Measurements from ENCODE around the gene RHOU.
A peak's percentile ranks its signal among the peaks of the same experiment; 100 is the strongest.
"Not testable (repeated sequence)": the region's sequence is repeated elsewhere in the genome, so short reads cannot be mapped to it uniquely, and the experiment has no call there.

The RHOU gene

DNA sequence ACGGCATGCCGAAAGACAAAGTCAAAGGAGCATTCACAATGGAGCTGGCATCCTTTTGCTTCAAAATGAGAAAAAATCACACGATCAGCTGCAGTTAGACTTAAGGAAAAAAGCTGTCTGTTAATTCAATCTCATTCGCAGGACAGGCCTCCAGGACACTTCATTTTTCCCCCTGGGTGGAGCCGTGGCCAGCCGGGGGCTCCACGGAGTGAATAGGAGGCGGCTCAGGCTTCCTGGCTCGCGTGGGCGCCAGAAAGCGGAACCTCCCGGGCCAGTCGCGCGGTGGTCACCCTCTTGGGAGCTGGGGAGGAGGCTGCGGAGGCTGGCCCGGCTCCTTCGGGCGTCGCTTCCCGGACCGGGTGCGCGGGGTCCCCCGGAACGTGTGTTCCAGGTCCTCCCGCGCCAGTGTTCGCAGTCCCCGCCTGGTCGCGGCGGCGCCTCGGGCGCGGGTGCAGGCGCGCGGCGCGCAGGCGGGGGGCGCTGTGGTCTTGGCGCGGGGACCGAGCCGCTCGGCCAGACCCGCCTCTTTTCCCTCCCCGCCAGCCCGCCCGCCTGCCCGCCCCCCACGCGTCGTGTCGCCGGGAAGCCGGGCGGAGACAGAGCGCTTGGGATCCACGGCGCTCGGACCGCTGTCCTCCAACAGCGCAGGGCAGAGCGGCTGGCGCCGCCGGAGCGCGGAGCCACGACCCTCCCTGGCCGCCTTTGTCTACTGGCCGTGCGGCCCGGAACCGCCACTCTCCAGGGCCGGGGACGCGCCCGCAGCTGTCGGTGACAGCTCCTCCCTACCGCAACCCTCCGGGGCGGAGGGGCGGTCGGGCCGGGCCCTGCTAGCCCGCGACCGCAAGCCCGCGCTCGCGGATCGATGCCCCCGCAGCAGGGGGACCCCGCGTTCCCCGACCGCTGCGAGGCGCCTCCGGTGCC is at the start of gene RHOU:
Gene RHOU (plus strand): TSS at position 599 of the 921 bp plus-strand sequence. CDS start 264 bp downstream, at position 863.
- DNase-seq (ENCODE audit: low read depth), result peak; percentile 17

DNA sequence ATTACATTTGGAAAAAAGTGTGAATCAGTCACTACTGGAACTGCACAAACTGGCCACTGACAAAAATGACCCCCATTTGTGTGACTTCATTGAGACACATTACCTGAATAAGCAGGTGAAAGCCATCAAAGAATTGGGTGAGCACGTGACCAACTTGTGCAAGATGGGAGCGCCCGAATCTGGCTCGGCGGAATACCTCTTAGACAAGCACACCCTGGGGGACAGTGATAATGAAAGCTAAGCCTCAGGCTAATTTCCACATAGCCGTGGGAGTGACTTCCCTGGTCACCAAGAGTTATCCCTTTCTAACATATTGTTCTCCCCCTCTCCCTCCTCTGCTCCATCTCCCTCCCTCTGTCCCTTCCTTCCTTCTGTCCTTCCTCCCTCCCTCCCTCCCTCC is 47.7 kb upstream of the RHOU start:
- DNase-seq (ENCODE audit: low read depth), result no peak

DNA sequence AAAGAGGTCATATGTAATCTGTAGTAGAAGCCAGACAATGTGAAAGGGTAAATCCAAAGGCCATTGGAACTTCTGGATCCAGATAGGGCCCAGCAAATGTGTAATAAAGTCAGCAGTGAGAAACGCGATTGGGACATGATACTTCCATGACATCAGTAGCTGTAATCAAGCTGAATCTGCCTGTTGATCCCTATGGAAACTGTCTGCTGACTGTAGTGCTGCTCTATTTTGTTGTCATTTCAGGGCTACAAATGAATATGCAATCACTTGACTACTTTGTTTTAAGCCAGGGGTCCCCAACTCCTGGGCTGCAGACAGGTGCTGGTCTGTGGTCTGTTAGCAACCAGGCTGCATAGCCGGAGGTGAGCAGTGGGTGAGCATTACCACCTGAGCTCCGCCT is 46.0 kb upstream of the RHOU start:
- no peak for DNase-seq (ENCODE audit: low read depth)

DNA sequence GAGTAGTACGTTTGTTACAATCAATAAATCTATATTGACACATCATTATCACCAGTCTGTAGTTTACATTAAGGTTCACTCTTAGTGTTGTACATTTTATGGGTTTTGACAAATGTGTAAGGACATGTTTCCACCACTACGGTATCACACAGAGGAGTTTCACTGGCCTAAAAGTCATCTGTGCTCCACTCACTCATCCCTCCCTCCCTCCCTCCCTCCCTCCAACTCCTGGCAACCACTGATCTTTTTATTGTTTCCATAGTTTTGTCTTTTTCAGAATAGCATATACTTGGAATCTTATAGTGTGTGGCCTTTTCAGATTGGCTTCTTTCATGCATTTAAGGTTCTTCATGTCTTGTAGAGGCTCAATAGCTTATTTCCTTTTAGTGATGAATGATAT is 44.1 kb upstream of the RHOU start:
- no peak for DNase-seq (ENCODE audit: low read depth)

DNA sequence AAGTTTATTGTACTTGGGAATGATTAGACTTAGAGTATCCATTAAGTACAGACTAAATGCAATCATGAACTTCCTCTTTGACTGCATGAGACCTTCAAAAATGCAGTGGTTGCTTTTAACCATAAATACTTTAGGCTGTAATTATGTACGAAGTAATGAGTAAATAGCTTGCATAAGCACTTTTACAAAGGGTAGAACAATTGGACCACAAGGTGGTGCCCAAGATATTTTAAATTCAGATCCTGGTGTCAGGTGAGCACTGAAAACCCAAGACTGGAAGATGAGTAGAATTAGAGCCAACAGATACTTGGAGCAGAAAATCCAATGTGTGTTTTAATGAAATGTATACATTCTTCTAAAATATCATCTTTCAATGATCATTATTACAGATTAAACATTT is 43.4 kb upstream of the RHOU start:
- peak; percentile 8 for DNase-seq (ENCODE audit: low read depth)

DNA sequence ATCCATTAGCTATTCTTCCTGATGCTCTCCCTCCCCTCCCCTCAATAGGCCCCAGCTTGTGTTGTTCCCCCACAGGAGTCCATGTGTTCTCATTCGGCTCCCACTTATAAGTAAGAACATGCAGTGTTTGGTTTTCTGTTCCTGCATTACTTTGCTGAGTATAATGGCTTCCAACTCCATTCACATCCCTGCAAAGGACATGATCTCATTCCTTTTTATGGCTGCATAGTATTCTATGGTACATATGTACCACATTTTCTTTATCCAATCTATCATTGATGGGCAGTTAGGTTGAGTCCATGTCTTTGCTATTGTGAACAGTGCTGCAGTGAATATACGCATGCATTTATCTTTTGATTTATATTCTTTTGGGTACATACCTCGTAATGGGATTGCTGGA is 40.8 kb upstream of the RHOU start:
- DNase-seq (ENCODE audit: low read depth), result not testable (repeated sequence)

DNA sequence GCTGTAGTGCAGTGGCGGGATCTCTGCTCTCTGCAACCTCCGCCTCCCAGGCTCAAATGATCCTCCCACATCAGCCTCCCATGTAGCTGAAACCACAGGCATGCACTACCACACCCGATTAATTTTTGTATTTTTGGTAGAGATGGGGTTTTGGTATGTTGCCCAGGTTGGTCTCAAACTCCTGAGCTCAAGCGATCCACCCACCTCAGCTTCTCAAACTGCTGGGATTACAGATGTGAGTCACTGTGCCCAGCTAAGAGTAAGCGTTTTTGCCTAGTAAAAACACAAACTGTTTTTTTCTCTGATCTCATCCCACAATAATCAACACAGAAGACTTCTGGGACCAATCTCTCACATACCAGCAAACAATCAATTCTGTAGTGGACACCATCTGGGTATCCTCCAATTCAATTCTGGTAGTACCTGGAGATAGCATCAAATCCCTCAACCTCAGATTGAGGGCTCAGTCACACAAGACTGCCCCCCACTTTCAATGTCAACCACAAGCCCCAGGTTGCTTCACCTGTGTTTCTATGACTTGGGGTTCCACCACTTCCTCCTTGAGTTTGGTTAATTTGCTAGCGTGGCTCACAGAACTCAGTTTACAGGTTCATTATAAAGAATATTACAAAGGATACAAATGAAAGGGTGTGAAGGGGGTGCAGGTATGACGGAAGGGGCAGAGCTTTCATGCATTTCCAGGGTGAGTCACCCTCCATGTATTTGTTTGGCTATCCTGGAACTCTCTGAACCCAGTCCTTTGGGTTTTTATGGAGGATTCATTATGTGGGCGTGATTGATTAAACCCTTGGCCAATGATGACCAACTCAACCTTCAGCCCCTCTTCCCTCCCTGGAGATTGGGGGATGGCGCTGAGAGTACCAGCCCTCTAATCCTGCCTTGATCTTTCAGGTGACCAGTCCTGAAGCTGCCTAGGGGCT is 40.0 kb upstream of the RHOU start:
- DNase-seq (ENCODE audit: low read depth), result no peak

DNA sequence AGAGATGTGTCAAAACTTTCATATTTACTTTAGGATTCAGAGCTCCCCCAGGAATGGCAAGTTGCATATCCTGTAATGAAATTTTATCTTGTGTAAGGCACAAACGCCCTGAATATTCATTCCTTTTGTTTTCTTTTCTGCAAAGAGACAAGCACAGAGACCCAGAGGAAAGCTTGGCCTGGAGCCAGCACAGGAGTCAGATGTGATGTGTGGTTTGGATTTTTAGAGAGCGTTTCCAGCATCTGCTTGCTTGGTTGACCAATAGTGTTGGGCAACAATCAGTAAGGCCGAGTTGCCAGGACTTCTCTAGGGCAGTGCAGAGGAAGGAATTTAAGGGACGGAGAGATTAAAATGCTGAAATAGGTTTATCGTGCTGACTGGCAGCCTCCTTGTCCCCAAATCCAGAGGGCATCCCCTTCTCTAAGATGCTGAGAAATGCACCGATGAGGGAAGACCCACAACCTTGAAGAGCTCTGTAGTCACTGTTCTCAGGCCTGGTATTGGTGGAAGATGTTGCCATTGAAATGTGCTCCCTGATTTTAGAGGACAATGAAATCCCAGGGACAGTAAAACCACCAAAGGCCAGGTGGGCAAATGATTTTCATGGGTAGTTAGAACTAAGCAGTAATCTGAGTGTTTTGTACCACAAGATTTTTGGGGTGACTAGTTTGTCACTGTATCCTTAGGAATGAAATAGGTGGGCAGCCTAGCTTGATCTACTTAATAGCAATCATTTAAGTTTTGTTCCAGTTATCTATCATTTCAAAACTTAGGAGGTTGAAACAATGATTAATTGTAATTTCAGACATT is 37.9 kb upstream of the RHOU start:
- peak; percentile 48 for DNase-seq (ENCODE audit: low read depth)

DNA sequence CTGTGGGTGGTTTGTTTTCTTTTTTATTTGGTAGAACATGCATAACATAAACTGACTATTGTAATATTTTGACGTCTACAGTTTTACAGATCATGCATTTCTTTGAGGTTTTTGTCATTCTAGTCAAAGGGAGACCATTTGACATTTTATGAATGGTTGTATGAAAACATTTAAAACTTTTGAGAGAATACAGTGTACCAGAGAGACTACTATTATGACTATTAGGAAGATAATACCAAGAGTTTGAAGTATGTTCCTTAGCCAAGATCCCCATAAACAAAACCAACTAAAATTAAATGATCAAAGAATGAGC is 37.3 kb upstream of the RHOU start:
- no peak for DNase-seq (ENCODE audit: low read depth)

DNA sequence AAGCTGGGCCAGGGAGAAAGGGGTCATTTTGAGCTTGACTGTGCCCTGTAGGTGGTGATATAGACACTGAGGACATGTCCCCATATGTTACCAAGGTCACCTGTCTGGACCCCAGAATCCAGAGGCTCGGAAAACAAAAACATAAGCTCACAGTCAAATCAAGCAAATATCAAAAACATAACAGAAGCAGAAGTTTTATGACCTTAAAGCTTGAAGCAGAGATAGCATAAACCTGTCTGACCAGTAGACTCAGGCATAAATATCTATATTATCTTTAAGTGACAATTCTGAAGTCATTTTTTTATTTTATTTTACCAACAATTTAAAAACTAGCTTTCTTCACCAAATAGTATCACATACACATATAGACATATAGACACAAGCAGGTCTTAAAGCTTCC is 32.8 kb upstream of the RHOU start:
- no peak for DNase-seq (ENCODE audit: low read depth)

DNA sequence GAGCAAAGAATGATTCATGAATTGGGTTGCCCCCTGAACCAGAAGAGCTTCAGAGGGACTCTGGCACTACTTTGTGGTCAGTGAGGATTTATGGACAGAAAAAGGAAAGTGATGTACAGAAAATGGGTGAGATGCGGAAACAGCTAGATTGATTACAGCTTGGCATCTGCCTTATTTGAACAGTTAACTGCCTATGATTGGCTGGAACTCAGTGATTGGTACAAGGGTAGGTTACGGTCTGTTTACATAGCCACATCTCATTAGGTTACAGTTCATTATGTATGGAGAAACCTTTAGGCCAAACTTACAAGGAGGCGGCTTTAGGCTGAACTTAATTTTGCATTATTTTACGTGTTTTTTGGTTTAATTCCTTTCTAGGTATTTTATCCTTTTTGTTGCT is 29.0 kb upstream of the RHOU start:
- no peak for DNase-seq (ENCODE audit: low read depth)

DNA sequence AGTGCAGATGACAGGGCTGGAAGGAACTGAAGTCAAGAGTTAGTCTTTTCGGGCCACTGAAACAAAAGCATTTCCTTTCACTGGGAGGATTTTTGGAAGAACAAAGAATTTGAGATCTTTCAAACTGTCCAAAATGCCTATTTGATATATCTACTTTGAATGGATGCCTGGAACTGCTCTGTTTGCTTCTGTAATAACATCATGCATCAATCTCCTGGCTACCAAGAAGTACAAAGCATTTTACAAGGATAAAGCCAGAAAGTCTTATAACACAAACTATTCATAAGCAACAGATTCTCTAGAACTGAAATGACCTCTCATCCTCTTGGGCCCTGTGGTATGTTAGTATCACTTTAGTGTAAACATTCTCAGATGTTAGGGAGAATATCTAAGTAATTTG is 18.2 kb upstream of the RHOU start:
- no peak for DNase-seq (ENCODE audit: low read depth)

DNA sequence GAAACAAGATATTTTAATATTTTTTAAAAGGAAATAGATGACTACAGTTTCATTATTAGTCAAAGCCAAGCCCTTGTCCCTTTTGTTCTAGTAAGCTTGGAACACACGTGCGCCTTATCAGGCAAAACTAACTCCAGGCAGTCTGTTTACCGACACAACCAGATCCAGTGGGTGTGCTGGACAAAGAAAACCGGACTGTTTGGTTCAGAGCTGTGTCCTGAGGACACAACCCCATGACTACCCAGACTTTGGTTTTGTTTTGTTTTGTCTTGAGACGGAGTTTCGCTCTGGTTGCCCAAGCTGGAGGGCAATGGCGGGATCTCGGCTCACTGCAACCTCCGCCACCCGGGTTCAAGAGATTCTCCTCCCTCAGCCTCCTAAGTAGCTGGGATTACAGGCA is 13.9 kb upstream of the RHOU start:
- DNase-seq (ENCODE audit: low read depth), result no peak

DNA sequence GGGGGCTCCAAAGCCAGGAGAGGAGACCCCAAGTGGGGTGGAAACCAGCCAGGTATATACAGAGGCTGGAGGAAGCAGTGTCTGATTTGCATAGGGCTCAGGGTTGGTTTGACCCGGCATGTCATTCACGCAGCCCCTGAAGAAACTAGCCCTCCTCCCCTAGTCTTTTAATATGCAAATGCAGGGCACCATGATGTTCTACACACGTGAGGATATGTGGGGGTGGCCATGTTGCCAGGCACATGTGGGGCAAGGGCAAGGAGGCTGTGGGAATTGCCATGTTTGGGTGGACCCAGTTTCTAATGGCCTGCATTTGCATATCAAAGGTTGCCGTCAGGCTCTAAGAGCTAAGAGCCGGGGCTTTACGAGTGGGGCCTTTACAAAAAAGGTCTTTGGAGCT is 12.0 kb upstream of the RHOU start:
- no peak for DNase-seq (ENCODE audit: low read depth)

DNA sequence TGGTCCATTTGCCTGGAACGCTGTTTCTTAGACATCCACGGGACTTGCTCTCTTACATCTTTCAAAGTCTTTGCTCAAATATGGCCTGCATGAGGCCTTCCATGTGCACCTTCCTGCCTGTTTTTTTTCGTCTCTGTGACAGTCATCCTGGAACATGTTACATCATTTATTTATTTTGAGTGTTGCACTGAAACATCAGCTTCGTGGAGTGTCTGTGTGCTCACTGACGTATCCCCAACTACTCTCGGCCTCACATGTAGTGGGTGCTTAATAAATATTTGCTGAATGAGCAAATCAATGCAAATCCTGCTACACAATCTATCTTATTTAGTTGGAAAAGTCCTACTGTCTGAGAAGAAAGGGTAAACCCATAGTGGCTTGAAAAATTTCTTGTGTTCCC is 11.4 kb upstream of the RHOU start:
- no peak for DNase-seq (ENCODE audit: low read depth)

DNA sequence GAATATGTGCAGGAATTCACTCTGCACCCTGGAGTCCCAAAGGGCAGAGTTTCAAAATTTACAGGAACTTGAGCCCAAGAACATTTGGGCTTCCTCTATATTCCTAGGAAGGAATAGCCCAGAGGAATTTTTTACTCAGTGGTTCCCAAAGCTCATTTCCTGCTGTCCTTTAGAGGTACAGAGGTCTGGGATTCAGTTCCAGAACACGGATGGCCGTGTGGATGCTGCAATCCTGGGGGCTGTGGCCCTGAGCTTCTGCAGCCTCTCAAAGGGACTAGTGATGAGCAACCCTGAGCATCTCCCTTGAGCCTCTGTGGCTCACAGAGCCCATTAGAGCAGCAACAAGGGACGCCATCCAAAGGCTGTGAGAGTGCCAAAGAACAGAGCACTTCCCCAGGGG is 10.1 kb upstream of the RHOU start:
- no peak for DNase-seq (ENCODE audit: low read depth)

DNA sequence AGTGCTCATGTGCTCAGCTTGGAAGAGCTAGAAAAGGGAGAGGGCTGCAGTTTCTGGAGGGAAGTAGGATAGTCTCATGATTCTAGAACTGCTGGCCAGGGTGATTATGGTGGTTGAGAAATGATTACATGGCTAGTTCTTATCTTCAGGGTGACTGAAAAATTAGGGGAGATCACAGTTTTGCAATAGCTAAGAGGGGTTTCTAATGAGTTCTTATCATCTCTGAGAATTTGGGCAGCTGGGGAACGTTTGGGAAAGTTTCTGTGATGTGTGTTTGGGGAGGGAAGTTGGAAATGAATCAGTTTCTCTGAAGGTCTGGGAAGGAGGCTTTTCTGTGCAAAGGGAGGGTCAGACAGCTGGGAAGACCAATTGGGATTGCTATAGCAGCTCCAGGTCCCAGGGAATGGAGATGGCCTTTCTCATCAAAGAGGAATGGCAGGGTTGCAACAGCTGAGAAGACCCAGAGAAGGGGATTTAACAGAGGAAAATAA is 7.6 kb upstream of the RHOU start:
- no peak for DNase-seq (ENCODE audit: low read depth)

DNA sequence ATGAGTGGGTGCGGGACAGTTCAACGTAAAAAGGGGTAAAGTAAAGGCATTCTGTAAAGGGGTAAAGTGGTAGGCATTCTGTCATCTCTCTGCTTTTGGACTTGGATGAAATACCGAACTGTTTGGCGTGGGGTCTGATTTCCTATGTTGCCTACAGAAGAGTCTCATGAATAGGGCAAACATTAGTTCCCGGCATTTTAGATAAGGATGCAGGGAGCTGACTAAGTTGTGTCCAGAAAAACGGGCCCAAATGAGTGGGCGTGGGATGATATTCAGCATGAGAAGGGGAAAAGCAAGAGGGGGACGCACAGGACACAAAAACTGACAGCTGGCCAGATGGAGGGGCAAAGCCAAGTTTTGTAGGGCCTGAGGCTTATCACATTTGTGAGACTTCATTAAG is 2.9 kb upstream of the RHOU start:
- no peak for DNase-seq (ENCODE audit: low read depth)

DNA sequence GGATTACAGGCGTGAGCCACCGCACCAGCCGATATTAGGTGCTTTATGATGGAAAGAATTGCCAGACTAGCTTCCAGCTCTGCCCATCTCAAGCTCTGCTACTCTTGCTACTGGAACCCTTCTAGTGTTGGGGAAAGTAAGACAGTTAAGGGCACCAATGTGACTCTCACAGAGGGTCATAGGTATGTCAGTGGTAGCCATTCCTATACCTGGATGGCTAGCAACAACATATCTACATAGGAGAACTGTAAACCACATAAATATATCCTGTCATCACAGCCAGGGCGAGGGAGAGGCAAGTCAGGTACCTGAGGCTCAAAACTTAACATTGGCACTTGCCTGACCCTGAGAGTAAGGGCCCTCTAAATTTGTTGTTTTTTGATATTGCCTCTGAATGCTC is 1.7 kb upstream of the RHOU start:
- no peak for DNase-seq (ENCODE audit: low read depth)

DNA sequence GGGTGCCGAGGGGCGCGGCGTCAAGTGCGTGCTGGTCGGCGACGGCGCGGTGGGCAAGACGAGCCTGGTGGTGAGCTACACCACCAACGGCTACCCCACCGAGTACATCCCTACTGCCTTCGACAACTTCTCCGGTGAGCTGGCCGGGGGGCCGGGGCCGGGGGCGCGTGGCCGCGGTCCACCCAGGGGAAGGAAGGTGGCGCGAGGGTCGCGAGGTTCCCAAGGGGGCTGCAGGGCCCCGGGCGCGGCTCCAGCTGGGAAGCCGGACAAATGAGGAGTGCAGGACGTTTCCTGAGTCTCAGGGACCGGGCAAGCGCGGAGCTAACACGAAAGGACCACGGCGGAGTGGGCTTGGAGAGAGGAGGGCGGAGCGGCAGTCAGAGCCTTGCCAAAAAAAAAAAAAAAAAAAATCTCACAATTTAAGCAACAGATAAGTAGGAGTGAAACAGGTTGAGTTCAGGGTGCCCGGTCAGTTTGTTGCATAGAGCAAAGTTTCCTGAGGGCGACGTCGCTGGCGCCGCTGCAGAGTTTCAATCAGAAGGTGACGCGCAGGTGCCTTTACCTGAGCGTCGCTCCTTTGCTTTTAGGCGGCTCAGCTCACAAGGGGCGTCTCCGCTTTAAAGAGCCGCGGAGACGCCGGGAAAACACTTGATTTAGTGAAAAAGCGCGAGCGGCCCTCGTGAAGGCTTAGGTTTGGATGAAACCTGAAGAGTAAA is 750 bp downstream of the RHOU start:
- no peak for DNase-seq (ENCODE audit: low read depth)

DNA sequence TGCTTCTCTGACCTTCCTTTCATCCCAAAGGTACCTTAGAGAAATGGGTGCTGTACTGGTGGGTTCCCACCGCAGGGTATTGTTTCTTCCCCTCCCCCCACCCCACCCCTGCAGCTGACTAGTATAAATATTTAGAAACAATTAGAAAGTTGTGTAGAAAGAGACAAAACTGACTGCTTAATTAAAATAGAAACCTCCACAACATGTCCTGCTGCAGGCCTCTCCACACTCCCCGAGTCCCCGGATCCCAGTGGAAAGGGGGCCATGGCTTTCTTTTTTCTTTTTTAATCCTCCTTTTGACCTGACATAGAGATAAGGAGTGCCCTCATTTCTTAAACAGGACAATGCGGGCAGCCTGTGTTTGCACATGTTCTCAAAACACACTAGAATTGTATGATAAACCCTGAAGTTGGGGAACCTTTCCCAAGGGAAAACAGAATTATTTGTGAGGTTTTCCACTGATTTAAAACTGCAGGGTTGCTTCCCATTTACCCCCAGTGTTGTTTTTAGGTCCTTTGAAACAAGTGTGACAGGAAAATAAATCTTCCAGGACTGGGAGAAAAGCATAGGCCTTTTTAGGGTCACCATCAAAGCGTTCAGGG is 1.7 kb downstream of the RHOU start:
- no peak for DNase-seq (ENCODE audit: low read depth)

Data from GM04504 (cell line).